Activated CD4-positive, alpha-beta T cell treated with anti-CD3 and anti-CD28 coated beads for 4 hours (primary cell): ENCODE measurements around the gene IBA57.

Source experiments
- DNase-seq, 2 donors: peaks; one replicate each; pipeline ENCODE4 v3.0.0-alpha.2; 2020

IBA57 gene

GRCh38 chr1:228194921-228195812, 29.6 kb downstream of the IBA57 start:
- DNase-seq, result no peak

- DNase-seq, result no peak
These were observed 32.0 kb downstream of the IBA57 start for GRCh38 chr1:228197555-228198147.

GRCh38 chr1:228198977-228199590, 33.5 kb downstream of the IBA57 start:
- DNase-seq, result no peak

- DNase-seq, result no peak
These were observed 39.4 kb downstream of the IBA57 start for GRCh38 chr1:228204958-228205357.

- no peak for DNase-seq
These were observed 40.2 kb downstream of the IBA57 start for GRCh38 chr1:228205526-228206436.

GRCh38 chr1:228206582-228207351, 41.2 kb downstream of the IBA57 start:
- DNase-seq, result no peak

GRCh38 chr1:228207381-228207810, 41.8 kb downstream of the IBA57 start:
- no peak for DNase-seq

- no peak for DNase-seq
These were observed 42.5 kb downstream of the IBA57 start, which contains the start of gene OBSCN for GRCh38 chr1:228207851-228208821. OBSCN (plus strand) TSS chr1:228208044; CDS start chr1:228211784, 3,740 bp downstream.

GRCh38 chr1:228208831-228209551, 43.4 kb downstream of the IBA57 start:
- no peak for DNase-seq

GRCh38 chr1:228209657-228210056, 44.1 kb downstream of the IBA57 start:
- DNase-seq, result no peak

- DNase-seq, result no peak
These were observed 44.6 kb downstream of the IBA57 start for GRCh38 chr1:228210076-228210651.

GRCh38 chr1:228210712-228211530, 45.3 kb downstream of the IBA57 start:
- DNase-seq, result no peak

- no peak for DNase-seq
These were observed 46.2 kb downstream of the IBA57 start for GRCh38 chr1:228211531-228212414.

GRCh38 chr1:228212415-228212965, 46.9 kb downstream of the IBA57 start:
- no peak for DNase-seq

GRCh38 chr1:228212966-228213844, 47.6 kb downstream of the IBA57 start:
- DNase-seq, result peak; percentile 88 to 90
